ENCODE data around the gene ERCC2.

The ERCC2 gene

DNA sequence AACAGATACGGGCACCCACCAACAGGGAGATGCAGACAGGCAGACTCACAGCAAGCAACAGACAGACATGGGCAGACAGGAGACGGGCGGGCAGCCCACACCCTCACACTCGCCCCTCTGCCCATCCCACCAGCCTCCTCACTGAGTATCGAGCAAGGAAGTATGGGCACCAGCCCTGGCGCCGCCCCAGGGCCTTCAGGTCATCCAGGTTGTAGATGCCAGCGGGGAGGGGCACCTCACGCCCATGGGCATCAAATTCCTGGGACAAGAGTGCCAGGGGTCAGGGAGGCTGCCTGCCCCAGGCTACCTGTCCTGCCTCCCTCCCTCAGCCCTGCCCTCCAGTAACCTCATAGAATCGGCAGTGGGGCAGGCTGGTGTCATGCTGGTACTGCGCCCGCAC lies 5.7 kb downstream of the ERCC2 start:
- H3K27ac ChIP-seq (ENCODE audit: low read depth, low read length) = no peak overlapping the region
- H3K36me3 ChIP-seq (ENCODE audit: low read length) = no peaks in the 10 kb centered on the region
- no peak overlapping the region for H3K9ac ChIP-seq (ENCODE audit: low read length)
- H3K4me2 ChIP-seq (ENCODE audit: low read depth, low read length, poor library complexity, severe bottlenecking) = no peak overlapping the region
- no peak overlapping the region for H3K4me3 ChIP-seq (ENCODE audit: insufficient read depth, low read length, poor library complexity, severe bottlenecking)
- no peaks in the 10 kb centered on the region for H3K9me2 ChIP-seq (replicated peaks; ENCODE audit: insufficient read depth, low read length)
- H3K79me2 ChIP-seq (ENCODE audit: insufficient read depth, low read length) = no peaks in the 10 kb centered on the region
- H2AFZ ChIP-seq (ENCODE audit: low read depth, low read length, severe bottlenecking) = no peak overlapping the region
- H3F3A ChIP-seq (ENCODE audit: insufficient read depth) = no peaks in the 10 kb centered on the region
- H3K9me3 ChIP-seq (ENCODE audit: insufficient read depth, low read length) = no peaks in the 10 kb centered on the region
- H3K27me3 ChIP-seq (ENCODE audit: low read length) = no peaks in the 10 kb centered on the region
- no peaks in the 10 kb centered on the region for H4K20me1 ChIP-seq (ENCODE audit: low read depth, low read length)
- TF ChIP-seq CTCF (IDR thresholded peaks at IDR 0.05; ENCODE audit: insufficient read depth, low read length, poor library complexity, severe bottlenecking) (no peak), EZH2phosphoT487 (conservative IDR thresholded peaks at IDR 0.05; ENCODE audit: low read length) (no peak)

GRCh38 chr19:45363861-45364459 lies 6.4 kb downstream of the ERCC2 start:
- H3K79me2 ChIP-seq (ENCODE audit: insufficient read depth, low read length) = no peaks in the 10 kb centered on the region
- no peaks in the 10 kb centered on the region for H3K27me3 ChIP-seq (ENCODE audit: low read length)
- no peaks in the 10 kb centered on the region for H3K9me2 ChIP-seq (replicated peaks; ENCODE audit: insufficient read depth, low read length)
- no peaks in the 10 kb centered on the region for H4K20me1 ChIP-seq (ENCODE audit: low read depth, low read length)
- TF ChIP-seq EZH2phosphoT487 (conservative IDR thresholded peaks at IDR 0.05; ENCODE audit: low read length) (no peak), CTCF (IDR thresholded peaks at IDR 0.05; ENCODE audit: insufficient read depth, low read length, poor library complexity, severe bottlenecking) (no peak)
- H2AFZ ChIP-seq (ENCODE audit: low read depth, low read length, severe bottlenecking) = no peak overlapping the region
- H3F3A ChIP-seq (ENCODE audit: insufficient read depth) = no peaks in the 10 kb centered on the region
- no peak overlapping the region for H3K9ac ChIP-seq (ENCODE audit: low read length)
- no peaks in the 10 kb centered on the region for H3K9me3 ChIP-seq (ENCODE audit: insufficient read depth, low read length)
- no peaks in the 10 kb centered on the region for H3K36me3 ChIP-seq (ENCODE audit: low read length)
- H3K4me3 ChIP-seq (ENCODE audit: insufficient read depth, low read length, poor library complexity, severe bottlenecking) = no peak overlapping the region
- no peak overlapping the region for H3K4me2 ChIP-seq (ENCODE audit: low read depth, low read length, poor library complexity, severe bottlenecking)
- H3K27ac ChIP-seq (ENCODE audit: low read depth, low read length) = no peak overlapping the region

- H3F3A ChIP-seq (ENCODE audit: insufficient read depth) = no peaks in the 10 kb centered on the region
- H4K20me1 ChIP-seq (ENCODE audit: low read depth, low read length) = no peaks in the 10 kb centered on the region
- H2AFZ ChIP-seq (ENCODE audit: low read depth, low read length, severe bottlenecking) = no peak overlapping the region
- no peak overlapping the region for H3K4me2 ChIP-seq (ENCODE audit: low read depth, low read length, poor library complexity, severe bottlenecking)
- H3K9ac ChIP-seq (ENCODE audit: low read length) = no peak overlapping the region
- H3K79me2 ChIP-seq (ENCODE audit: insufficient read depth, low read length) = no peaks in the 10 kb centered on the region
- no peaks in the 10 kb centered on the region for H3K27me3 ChIP-seq (ENCODE audit: low read length)
- H3K27ac ChIP-seq (ENCODE audit: low read depth, low read length) = no peak overlapping the region
- H3K4me3 ChIP-seq (ENCODE audit: insufficient read depth, low read length, poor library complexity, severe bottlenecking) = no peak overlapping the region
- H3K36me3 ChIP-seq (ENCODE audit: low read length) = no peaks in the 10 kb centered on the region
- H3K9me3 ChIP-seq (ENCODE audit: insufficient read depth, low read length) = no peaks in the 10 kb centered on the region
- TF ChIP-seq EZH2phosphoT487 (conservative IDR thresholded peaks at IDR 0.05; ENCODE audit: low read length) (no peak), CTCF (IDR thresholded peaks at IDR 0.05; ENCODE audit: insufficient read depth, low read length, poor library complexity, severe bottlenecking) (no peak)
- H3K9me2 ChIP-seq (replicated peaks; ENCODE audit: insufficient read depth, low read length) = no peaks in the 10 kb centered on the region
Observed at GRCh38 chr19:45362291-45362690, 8.1 kb downstream of the ERCC2 start.
